Effector memory CD8-positive, alpha-beta T cell (primary cell): ENCODE data around the gene SLC38A3.

ENCODE experiments used
- ATAC-seq: fragments of 150-1000 bp; cut with Tn5 transposase; replicated peaks from 2 replicates; pipeline ENCODE4 v1.10.0; 2021; ENCODE audit warnings: mild to moderate bottlenecking, moderate library complexity
- DNase-seq, 3 experiments: peaks; one replicate each; pipeline ENCODE4 v3.0.0; 2021
- H3K27ac Mint-ChIP-seq, 2 donors: one replicate each; pipeline ENCODE4 v1.8.0; 2022; ENCODE audit warnings: mild to moderate bottlenecking in 2 of 2, mixed read lengths in 2 of 2, moderate library complexity in 2 of 2
- H3K27me3 Mint-ChIP-seq, 2 donors: one replicate each; pipeline ENCODE4 v1.8.0; 2022; ENCODE audit warnings: mixed read lengths in 2 of 2
- H3K36me3 Mint-ChIP-seq: one replicate; pipeline ENCODE4 v1.8.0; 2022; ENCODE audit warnings: mild to moderate bottlenecking, moderate library complexity, mixed read lengths; ENCODE audit not compliant: insufficient read depth
- H3K4me1 Mint-ChIP-seq, 2 donors: one replicate each; pipeline ENCODE4 v1.8.0; 2022; ENCODE audit warnings: low read depth in 2 of 2, mixed read lengths in 2 of 2
- H3K4me3 Mint-ChIP-seq, 2 donors: one replicate each; pipeline ENCODE4 v1.8.0; 2022; ENCODE audit warnings: mild to moderate bottlenecking in 2 of 2, mixed read lengths in 2 of 2, moderate library complexity in 2 of 2
- H3K9me3 Mint-ChIP-seq, 2 donors: one replicate each; pipeline ENCODE4 v1.8.0; 2022; ENCODE audit warnings: mixed read lengths in 2 of 2

The SLC38A3 gene

GRCh38 chr3:50173685-50174516 is 31.2 kb upstream of the SLC38A3 start:
- ATAC-seq = no peak
- Mint-ChIP-seq H3K27ac (peak overlapping the region in 1 of 2 donors; percentile 75), H3K4me3 (peak overlapping the region in 1 of 2 donors; percentile 5), H3K36me3 (peaks cover 3% of the 10 kb centered on the region), H3K27me3 (peaks cover 0 to 12% of the 10 kb centered on the region in 2 donors), H3K4me1 (peaks cover 3% of the 10 kb centered on the region in 2 donors), H3K9me3 (no peaks in the 10 kb centered on the region)
- DNase-seq = no peak

DNA sequence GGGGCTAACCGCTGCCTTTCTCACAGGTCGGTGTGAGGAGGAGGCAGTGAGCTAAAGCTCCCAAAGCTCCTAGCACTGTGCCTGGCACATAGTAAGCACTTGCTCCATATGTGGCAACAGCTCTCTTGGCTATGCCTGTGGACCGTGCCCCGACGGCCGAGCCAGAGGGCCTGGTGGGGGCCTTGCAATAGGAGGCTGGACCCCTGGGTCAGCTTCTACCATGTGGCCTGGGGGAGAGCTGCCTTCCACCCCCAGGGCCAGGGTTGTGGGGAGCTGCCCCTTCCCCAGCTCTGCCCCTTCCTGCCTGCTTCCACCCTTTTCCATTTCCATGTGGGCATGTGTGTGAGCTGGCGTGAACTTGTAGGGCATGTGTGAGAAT is 30.6 kb upstream of the SLC38A3 start:
- peaks cover 3% of the 10 kb centered on the region in 2 donors for H3K4me1 Mint-ChIP-seq
- peaks cover 3% of the 10 kb centered on the region for H3K36me3 Mint-ChIP-seq
- no peaks in the 10 kb centered on the region for H3K9me3 Mint-ChIP-seq
- no peak for ATAC-seq
- DNase-seq = no peak
- H3K27me3 Mint-ChIP-seq = peaks cover 0 to 12% of the 10 kb centered on the region in 2 donors
- H3K27ac Mint-ChIP-seq = no peak overlapping the region
- H3K4me3 Mint-ChIP-seq = no peak overlapping the region

DNA sequence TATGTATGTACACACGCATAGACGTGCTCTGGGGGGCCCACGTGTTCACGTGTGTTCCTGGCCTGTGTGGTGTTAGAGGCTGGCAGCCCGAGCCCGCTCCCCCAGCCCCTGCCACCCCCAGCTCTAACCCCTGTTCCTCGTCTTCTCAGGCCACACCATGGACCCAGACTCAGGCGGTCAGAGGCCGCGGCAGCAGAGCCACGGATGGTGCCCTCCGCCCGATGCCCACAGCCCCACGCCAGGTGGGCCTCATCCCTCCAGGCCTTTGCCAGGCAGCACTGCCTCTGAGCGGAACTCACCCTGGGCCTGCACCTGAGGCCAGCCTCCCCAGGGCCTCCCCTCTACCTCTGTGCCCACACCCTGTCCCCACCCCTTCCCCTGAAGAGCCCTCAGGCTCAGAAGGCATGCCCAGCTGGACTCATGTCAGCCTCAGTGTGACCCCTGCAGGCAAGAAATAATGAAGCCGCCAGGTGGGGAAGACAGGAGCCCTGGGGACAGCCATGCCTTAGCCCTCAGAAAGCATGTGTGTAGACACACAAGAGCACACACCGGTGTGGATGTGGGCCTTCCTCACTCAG is 30.0 kb upstream of the SLC38A3 start:
- H3K9me3 Mint-ChIP-seq = no peaks in the 10 kb centered on the region
- DNase-seq = no peak
- H3K4me3 Mint-ChIP-seq = no peak overlapping the region
- H3K36me3 Mint-ChIP-seq = peaks cover 3% of the 10 kb centered on the region
- peaks cover 3% of the 10 kb centered on the region in 2 donors for H3K4me1 Mint-ChIP-seq
- no peak for ATAC-seq
- no peak overlapping the region for H3K27ac Mint-ChIP-seq
- peaks cover 0 to 6% of the 10 kb centered on the region in 2 donors for H3K27me3 Mint-ChIP-seq

- peaks cover 3% of the 10 kb centered on the region in 2 donors for H3K4me1 Mint-ChIP-seq
- H3K4me3 Mint-ChIP-seq = no peak overlapping the region
- ATAC-seq = no peak
Measured at GRCh38 chr3:50177346-50177745, 27.7 kb upstream of the SLC38A3 start.

GRCh38 chr3:50179710-50180109 is 25.4 kb upstream of the SLC38A3 start:
- no peaks in the 10 kb centered on the region for H3K9me3 Mint-ChIP-seq
- H3K27me3 Mint-ChIP-seq = peaks cover 11 to 14% of the 10 kb centered on the region in 2 donors
- DNase-seq (no peak), ATAC-seq (no peak)
- no peaks in the 10 kb centered on the region for H3K4me1 Mint-ChIP-seq
- H3K36me3 Mint-ChIP-seq = peaks cover 7% of the 10 kb centered on the region
- no peak overlapping the region for H3K4me3 Mint-ChIP-seq
- no peak overlapping the region for H3K27ac Mint-ChIP-seq

More at GRCh38 chr3:50177346-50177745, 27.7 kb upstream of the SLC38A3 start:
- peaks cover 6% of the 10 kb centered on the region for H3K36me3 Mint-ChIP-seq
- no peaks in the 10 kb centered on the region for H3K27me3 Mint-ChIP-seq
- H3K9me3 Mint-ChIP-seq = no peaks in the 10 kb centered on the region
- DNase-seq = no peak
- H3K27ac Mint-ChIP-seq = no peak overlapping the region

DNA sequence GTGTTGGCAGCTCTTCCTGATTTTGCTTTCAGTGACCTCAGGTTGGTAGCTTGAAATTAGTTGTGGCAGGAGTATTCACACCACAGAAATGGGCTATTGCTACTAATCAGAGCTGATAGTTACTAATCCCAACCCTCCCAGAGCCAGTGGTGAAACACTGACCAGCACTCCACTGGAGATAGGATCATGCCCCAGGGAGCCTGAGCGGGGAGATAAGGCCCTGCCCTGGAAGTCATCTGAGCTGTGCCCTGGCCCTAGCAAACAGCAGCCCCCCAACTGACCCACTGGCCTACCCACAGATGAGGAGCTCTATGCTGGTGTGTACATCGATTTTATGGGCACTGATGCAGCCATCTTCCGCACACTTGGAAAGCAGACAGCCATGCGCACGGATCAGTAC is 23.1 kb upstream of the SLC38A3 start:
- H3K36me3 Mint-ChIP-seq = peaks cover 4% of the 10 kb centered on the region
- no peaks in the 10 kb centered on the region for H3K4me1 Mint-ChIP-seq
- H3K4me3 Mint-ChIP-seq = no peak overlapping the region
- H3K27ac Mint-ChIP-seq = no peak overlapping the region
- peaks cover 11 to 14% of the 10 kb centered on the region in 2 donors for H3K27me3 Mint-ChIP-seq
- ATAC-seq = no peak
- H3K9me3 Mint-ChIP-seq = no peaks in the 10 kb centered on the region
- DNase-seq = no peak

DNA sequence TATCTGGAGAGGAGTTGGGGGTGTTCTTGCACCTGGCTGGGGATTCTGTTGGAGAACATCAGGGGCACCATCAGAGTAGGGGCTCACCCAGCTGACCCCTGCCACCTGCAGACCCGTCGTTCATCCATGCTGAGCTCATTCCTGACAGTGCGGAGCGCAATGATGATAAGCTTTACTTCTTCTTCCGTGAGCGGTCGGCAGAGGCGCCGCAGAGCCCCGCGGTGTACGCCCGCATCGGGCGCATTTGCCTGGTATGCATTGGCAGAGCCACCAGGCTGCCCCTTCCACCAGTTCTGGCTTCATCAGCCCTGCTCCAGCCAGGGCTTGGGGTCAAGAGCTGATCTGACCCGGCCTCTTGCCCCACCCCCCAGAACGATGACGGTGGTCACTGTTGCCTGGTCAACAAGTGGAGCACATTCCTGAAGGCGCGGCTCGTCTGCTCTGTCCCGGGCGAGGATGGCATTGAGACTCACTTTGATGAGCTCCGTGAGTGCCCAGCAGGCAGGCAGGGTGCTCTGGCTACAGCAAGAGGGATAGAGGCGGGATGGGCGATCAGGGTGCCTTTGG is 22.5 kb upstream of the SLC38A3 start:
- Mint-ChIP-seq H3K9me3 (no peaks in the 10 kb centered on the region), H3K4me1 (no peaks in the 10 kb centered on the region), H3K27me3 (peaks cover 11 to 14% of the 10 kb centered on the region in 2 donors), H3K36me3 (peaks cover 4% of the 10 kb centered on the region), H3K4me3 (no peak overlapping the region), H3K27ac (no peak overlapping the region)
- ATAC-seq (no peak), DNase-seq (no peak)

- no peaks in the 10 kb centered on the region for H3K9me3 Mint-ChIP-seq
- H3K27me3 Mint-ChIP-seq = peaks cover 11 to 14% of the 10 kb centered on the region in 2 donors
- no peak for ATAC-seq
Measured at GRCh38 chr3:50183755-50184154, 21.3 kb upstream of the SLC38A3 start.

DNA sequence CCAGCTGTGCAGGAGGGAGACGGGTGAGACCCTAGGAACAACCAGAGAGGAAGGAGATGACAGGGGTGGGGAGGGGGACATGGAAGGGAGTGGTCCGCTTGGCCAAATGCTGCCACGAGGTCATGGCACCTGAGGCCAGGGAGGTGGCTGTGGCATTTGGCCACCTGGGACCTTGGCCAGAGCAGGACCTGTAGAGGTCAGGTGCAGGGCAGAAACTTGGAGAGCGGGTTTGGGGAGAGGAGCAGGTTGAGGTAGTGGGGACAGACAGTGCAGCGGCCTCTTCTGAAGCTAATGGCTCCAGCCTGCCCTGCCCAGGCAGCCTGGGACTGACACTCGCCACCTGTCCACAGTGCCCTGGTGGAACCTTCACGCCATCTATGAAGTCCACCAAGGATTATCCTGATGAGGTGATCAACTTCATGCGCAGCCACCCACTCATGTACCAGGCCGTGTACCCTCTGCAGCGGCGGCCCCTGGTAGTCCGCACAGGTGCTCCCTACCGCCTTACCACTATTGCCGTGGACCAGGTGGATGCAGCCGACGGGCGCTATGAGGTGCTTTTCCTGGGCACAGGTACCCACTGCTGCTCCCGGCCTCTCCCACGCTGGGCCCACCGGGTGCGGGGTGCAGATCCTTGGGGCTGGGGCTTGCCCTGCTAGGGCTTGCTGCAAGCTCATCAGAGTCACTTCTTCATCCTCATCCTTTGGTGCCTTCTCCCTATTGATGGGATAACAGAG is 20.7 kb upstream of the SLC38A3 start:
- Mint-ChIP-seq H3K4me3 (no peak overlapping the region), H3K4me1 (no peaks in the 10 kb centered on the region), H3K36me3 (peaks cover 4% of the 10 kb centered on the region), H3K9me3 (no peaks in the 10 kb centered on the region), H3K27ac (no peak overlapping the region), H3K27me3 (peaks cover 11 to 14% of the 10 kb centered on the region in 2 donors)
- ATAC-seq (no peak), DNase-seq (no peak)

More at GRCh38 chr3:50183755-50184154, 21.3 kb upstream of the SLC38A3 start:
- peaks cover 4% of the 10 kb centered on the region for H3K36me3 Mint-ChIP-seq
- no peak overlapping the region for H3K4me3 Mint-ChIP-seq
- no peak for DNase-seq
- no peaks in the 10 kb centered on the region for H3K4me1 Mint-ChIP-seq
- H3K27ac Mint-ChIP-seq = no peak overlapping the region

- DNase-seq (no peak), ATAC-seq (no peak)
- Mint-ChIP-seq H3K4me1 (no peaks in the 10 kb centered on the region), H3K36me3 (peaks cover 4% of the 10 kb centered on the region), H3K27me3 (peaks cover 11 to 14% of the 10 kb centered on the region in 2 donors), H3K9me3 (no peaks in the 10 kb centered on the region), H3K4me3 (no peak overlapping the region), H3K27ac (no peak overlapping the region)
Measured at GRCh38 chr3:50185230-50185629, 19.8 kb upstream of the SLC38A3 start.

DNA sequence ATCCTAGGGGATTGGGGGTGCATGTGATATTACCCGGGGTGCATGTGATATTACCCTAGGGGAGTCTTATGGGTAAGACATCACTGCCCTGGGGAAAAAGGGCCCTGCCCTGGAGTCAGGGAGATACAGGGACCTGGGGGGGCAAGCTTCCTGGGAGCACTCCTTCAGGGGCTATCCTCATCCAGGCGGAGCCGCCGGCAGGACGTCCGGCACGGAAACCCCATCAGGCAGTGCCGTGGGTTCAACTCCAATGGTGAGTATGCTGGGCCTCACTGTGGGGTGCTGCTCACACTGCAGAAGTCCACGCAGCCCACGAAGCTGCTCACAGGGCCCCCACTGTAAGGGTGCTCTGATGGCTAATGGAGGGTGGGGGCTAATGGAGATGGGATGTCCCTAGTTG is 19.0 kb upstream of the SLC38A3 start:
- Mint-ChIP-seq H3K27me3 (peaks cover 11 to 14% of the 10 kb centered on the region in 2 donors), H3K4me3 (no peak overlapping the region), H3K4me1 (no peaks in the 10 kb centered on the region), H3K9me3 (no peaks in the 10 kb centered on the region), H3K27ac (no peak overlapping the region), H3K36me3 (peaks cover 4% of the 10 kb centered on the region)
- DNase-seq (no peak), ATAC-seq (no peak)

DNA sequence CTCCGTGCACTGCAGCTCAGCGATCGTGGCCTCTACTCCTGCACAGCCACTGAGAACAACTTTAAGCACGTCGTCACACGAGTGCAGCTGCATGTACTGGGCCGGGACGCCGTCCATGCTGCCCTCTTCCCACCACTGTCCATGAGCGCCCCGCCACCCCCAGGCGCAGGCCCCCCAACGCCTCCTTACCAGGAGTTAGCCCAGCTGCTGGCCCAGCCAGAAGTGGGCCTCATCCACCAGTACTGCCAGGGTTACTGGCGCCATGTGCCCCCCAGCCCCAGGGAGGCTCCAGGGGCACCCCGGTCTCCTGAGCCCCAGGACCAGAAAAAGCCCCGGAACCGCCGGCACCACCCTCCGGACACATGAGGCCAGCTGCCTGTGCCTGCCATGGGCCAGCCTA is 17.3 kb upstream of the SLC38A3 start:
- Mint-ChIP-seq H3K27me3 (peaks cover 11 to 17% of the 10 kb centered on the region in 2 donors), H3K4me3 (no peak overlapping the region), H3K9me3 (no peaks in the 10 kb centered on the region), H3K27ac (no peak overlapping the region), H3K4me1 (no peaks in the 10 kb centered on the region), H3K36me3 (peaks cover 3% of the 10 kb centered on the region)
- no peak for ATAC-seq
- no peak for DNase-seq

DNA sequence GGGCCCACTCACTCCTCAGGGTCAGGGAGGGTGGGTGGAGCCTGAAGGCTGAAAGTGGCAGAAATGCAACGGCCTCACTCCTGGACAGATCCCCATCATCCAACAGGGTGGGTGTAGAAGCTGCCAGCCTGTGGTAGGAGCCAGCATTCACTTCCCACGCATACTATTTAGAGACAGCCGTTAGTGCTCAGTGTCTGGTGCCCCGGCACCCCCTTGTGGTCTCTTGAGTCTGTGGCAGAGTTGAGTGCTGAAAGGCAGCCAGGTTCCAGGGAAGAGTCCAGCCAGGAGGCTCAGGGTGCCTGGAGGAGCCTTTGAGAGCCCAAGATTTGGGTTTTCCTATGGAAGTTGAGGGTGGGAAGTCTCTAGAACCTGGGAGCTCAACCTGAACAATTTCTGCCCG is 15.8 kb upstream of the SLC38A3 start:
- ATAC-seq (no peak), DNase-seq (no peak)
- H3K36me3 Mint-ChIP-seq = peaks cover 3% of the 10 kb centered on the region
- no peaks in the 10 kb centered on the region for H3K9me3 Mint-ChIP-seq
- peaks cover 0 to 3% of the 10 kb centered on the region in 2 donors for H3K4me1 Mint-ChIP-seq
- no peak overlapping the region for H3K27ac Mint-ChIP-seq
- H3K4me3 Mint-ChIP-seq = no peak overlapping the region
- peaks cover 2 to 10% of the 10 kb centered on the region in 2 donors for H3K27me3 Mint-ChIP-seq
